Ovary (tissue), 3 donors: ENCODE results near the gene IRS1.

ENCODE experiments used
- EP300 ChIP-seq: sonication (generic); formaldehyde crosslinking; IDR thresholded peaks from one replicate; pipeline ENCODE4 v1.6.1; 2017; ENCODE audit warnings: antibody characterized with exemption
- POLR2A ChIP-seq: fragments of 450-650 bp; IDR thresholded peaks from one replicate; pipeline ENCODE4 v1.6.1; 2017; ENCODE audit warnings: antibody characterized with exemption, mild to moderate bottlenecking, moderate library complexity
- TF ChIP-seq, protein P1 (sequence below), 3 donors: fragments of 450-650 bp in 2 of 3; fragments of 200-600 bp in 1 of 3; IDR thresholded peaks; one replicate each; pipeline versions ENCODE4 v1.5.1 to v1.8.0; 2016 to 2022; ENCODE audit warnings: antibody characterized with exemption in 3 of 3, mild to moderate bottlenecking in 1 of 3
- donor health status: DM: no; HTN: no; CAD: no.

- TF ChIP-seq, protein P1, sequence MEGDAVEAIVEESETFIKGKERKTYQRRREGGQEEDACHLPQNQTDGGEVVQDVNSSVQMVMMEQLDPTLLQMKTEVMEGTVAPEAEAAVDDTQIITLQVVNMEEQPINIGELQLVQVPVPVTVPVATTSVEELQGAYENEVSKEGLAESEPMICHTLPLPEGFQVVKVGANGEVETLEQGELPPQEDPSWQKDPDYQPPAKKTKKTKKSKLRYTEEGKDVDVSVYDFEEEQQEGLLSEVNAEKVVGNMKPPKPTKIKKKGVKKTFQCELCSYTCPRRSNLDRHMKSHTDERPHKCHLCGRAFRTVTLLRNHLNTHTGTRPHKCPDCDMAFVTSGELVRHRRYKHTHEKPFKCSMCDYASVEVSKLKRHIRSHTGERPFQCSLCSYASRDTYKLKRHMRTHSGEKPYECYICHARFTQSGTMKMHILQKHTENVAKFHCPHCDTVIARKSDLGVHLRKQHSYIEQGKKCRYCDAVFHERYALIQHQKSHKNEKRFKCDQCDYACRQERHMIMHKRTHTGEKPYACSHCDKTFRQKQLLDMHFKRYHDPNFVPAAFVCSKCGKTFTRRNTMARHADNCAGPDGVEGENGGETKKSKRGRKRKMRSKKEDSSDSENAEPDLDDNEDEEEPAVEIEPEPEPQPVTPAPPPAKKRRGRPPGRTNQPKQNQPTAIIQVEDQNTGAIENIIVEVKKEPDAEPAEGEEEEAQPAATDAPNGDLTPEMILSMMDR (IDR thresholded peaks at IDR 0.05), result no peak
- TF ChIP-seq POLR2A (no peak), EP300 (no peak)
These were observed 40.3 kb upstream of the IRS1 start for GRCh38 chr2:226839951-226840350.
